ENCODE measurements around the gene OPCML. TPM values are rescaled to one million over a fixed set of nuclear protein-coding genes. Genes with fewer than 3 reads are reported as not detected.

The OPCML gene
- polyA plus RNA-seq, 1 donor from 2014 or later: 11.6 TPM

DNA sequence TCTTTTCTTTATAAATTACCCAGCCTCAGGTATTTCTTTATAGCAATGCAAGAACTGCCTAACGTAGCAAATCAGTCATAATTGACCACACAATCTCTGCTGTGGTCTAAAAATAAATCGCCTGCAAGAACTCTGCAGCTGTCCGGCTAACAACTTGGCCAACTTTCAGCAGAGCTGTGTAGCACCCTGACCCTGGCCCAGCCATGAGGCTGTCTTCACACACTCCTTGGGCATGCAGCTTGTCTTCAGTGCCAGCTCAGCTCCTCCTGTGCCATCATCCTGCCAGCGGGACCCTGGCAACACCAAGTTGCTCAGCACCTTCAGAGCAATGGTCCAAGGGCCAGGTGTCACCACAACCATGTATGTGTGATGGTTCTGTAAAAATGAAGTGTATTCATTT lies 355.6 kb downstream of the OPCML start:
- Histone ChIP-seq H3K27ac (ENCODE audit: low read length) (no peak overlapping the region), H4K20me1 (ENCODE audit: insufficient read depth) (no peaks in the 10 kb centered on the region), H3K27me3 (ENCODE audit: insufficient read depth, low read depth, low read length) (no peaks in the 10 kb centered on the region), H3K4me2 (ENCODE audit: low read length) (no peak overlapping the region), H3K4me3 (ENCODE audit: low read length) (no peak overlapping the region), H3K9me2 (ENCODE audit: insufficient read depth, low read length) (no peaks in the 10 kb centered on the region), H3K36me3 (ENCODE audit: insufficient read depth, low read length) (no peaks in the 10 kb centered on the region), H3K79me2 (replicated peaks; ENCODE audit: insufficient read depth, low read length) (no peaks in the 10 kb centered on the region), H3F3A (ENCODE audit: insufficient read depth, low read length, poor library complexity, severe bottlenecking) (no peaks in the 10 kb centered on the region), H3K9ac (ENCODE audit: low read length) (no peak overlapping the region), H2AFZ (ENCODE audit: low read depth, low read length) (no peak overlapping the region), H3K9me3 (ENCODE audit: low read length) (no peaks in the 10 kb centered on the region)
- no peak for TF ChIP-seq EP300 (conservative IDR thresholded peaks at IDR 0.05; ENCODE audit: poor library complexity, severe bottlenecking)
- no peak for TF ChIP-seq EZH2 (IDR thresholded peaks at IDR 0.05; ENCODE audit: borderline replicate concordance, insufficient read depth, low read length, poor library complexity, severe bottlenecking)
- no peak for TF ChIP-seq POLR2AphosphoS5 (IDR thresholded peaks at IDR 0.05)
- TF ChIP-seq RAD21 (conservative IDR thresholded peaks at IDR 0.05): no peak
- no peak for TF ChIP-seq REST (IDR thresholded peaks at IDR 0.05; ENCODE audit: borderline replicate concordance)
- TF ChIP-seq TAF1 (IDR thresholded peaks at IDR 0.05; ENCODE audit: low read depth): no peak
- TF ChIP-seq CTCF (IDR thresholded peaks at IDR 0.05; ENCODE audit: poor library complexity, severe bottlenecking): no peak
- TF ChIP-seq SMC3 (conservative IDR thresholded peaks at IDR 0.05; ENCODE audit: poor library complexity): no peak
- no peak for TF ChIP-seq MXI1 (conservative IDR thresholded peaks at IDR 0.05; ENCODE audit: poor library complexity, severe bottlenecking)

DNA sequence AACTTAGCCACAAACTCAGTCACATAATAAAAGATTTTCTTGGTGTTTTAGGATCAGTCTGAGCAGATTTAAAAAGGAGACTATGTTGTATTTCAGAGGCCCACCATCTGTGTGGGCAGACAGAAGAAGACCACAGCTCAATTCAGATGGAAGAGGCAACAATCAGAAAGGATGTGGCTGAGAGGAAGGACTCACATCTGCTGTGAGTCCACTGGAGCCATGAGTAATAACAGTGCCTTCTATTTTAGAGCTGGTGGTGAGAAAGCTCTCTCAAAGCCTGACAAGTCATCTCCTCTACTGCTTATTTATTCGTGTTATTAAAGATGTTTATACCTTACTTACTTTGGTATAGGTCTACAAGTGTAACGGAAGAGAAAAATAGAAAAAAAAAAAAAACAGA lies 357.2 kb downstream of the OPCML start:
- no peaks in the 10 kb centered on the region for H3K27me3 ChIP-seq (ENCODE audit: insufficient read depth, low read depth, low read length)
- TF ChIP-seq RAD21 (conservative IDR thresholded peaks at IDR 0.05): no peak
- TF ChIP-seq MXI1 (conservative IDR thresholded peaks at IDR 0.05; ENCODE audit: poor library complexity, severe bottlenecking): no peak
- TF ChIP-seq POLR2AphosphoS5 (IDR thresholded peaks at IDR 0.05): no peak
- TF ChIP-seq TAF1 (IDR thresholded peaks at IDR 0.05; ENCODE audit: low read depth): no peak

More for the DNA sequence above, 357.2 kb downstream of the OPCML start:
- H3K4me3 ChIP-seq (ENCODE audit: low read length): no peak overlapping the region
- H2AFZ ChIP-seq (ENCODE audit: low read depth, low read length): no peak overlapping the region
- H3K4me2 ChIP-seq (ENCODE audit: low read length): no peak overlapping the region
- no peaks in the 10 kb centered on the region for H3K79me2 ChIP-seq (replicated peaks; ENCODE audit: insufficient read depth, low read length)
- H3K27ac ChIP-seq (ENCODE audit: low read length): no peak overlapping the region
- no peak overlapping the region for H3K9ac ChIP-seq (ENCODE audit: low read length)
- no peaks in the 10 kb centered on the region for H3K9me2 ChIP-seq (ENCODE audit: insufficient read depth, low read length)
- no peaks in the 10 kb centered on the region for H3K36me3 ChIP-seq (ENCODE audit: insufficient read depth, low read length)
- H4K20me1 ChIP-seq (ENCODE audit: insufficient read depth): no peaks in the 10 kb centered on the region
- H3F3A ChIP-seq (ENCODE audit: insufficient read depth, low read length, poor library complexity, severe bottlenecking): no peaks in the 10 kb centered on the region
- H3K9me3 ChIP-seq (ENCODE audit: low read length): no peaks in the 10 kb centered on the region
